ENCODE data around the gene KRTAP8-1. TPM values are rescaled to one million over a fixed set of nuclear protein-coding genes. Genes with fewer than 3 reads are reported as not detected.

The KRTAP8-1 gene
- polyA plus RNA-seq, 2 donors: not detected

DNA sequence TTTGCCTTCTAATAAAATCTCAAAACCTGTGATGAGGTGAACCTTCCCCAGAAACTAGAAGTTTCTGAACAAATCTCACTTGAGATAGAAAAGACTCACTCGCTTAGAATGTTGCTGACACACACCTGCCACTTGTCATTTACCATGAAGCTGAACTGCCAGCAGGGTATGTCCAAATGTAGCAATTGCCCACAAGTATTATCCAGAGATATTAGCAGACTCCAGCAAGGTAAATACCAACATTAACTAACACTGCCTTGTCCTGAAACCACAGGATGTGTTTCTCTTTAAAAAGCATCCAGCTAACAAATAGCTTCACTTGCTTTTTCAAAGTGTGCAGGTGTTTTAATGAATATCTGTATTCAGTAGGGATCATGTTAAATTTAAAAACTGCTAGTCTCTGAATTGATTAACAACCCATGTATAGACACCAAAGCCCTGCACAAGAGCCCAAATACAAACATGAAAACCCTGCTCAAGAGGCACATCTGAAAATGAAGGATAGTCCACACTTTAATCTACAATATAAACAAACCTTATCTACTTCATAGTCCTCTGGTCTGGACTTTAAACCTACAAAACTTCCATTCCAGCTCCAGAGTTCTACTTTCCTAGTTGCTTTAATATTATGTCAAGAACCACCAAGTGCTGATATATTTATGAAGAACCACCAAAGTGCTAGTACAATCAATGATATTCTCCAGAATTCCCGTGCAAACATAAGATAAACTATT lies 19.3 kb downstream of the KRTAP8-1 start:
- Histone ChIP-seq H3K4me3 (ENCODE audit: low read depth in 1 of 2, low read length in 2 of 2) (no peak overlapping the region), H3K27ac (ENCODE audit: low read depth in 2 of 2, low read length in 1 of 2) (no peak overlapping the region), H3K9me3 (ENCODE audit: control insufficient read depth in 2 of 2, insufficient read depth in 1 of 2, low read depth in 1 of 2, low read length in 1 of 2) (no peaks in the 10 kb centered on the region), H3K4me1 (ENCODE audit: control insufficient read depth in 2 of 2, insufficient read depth in 2 of 2, low read length in 1 of 2) (no peaks in the 10 kb centered on the region), H3K36me3 (ENCODE audit: control insufficient read depth in 2 of 2, insufficient read depth in 2 of 2, low read length in 1 of 2) (no peaks in the 10 kb centered on the region), H3K27me3 (ENCODE audit: control insufficient read depth in 1 of 2, insufficient read depth in 2 of 2, low read length in 2 of 2) (no peaks in the 10 kb centered on the region)
- WGBS, 2 donors: 46 to 62% methylated on average over 2 of the region's 2 CpGs

GRCh38 chr21:30779249-30779648 lies 33.8 kb downstream of the KRTAP8-1 start:
- Histone ChIP-seq H3K4me3 (ENCODE audit: low read depth in 1 of 2, low read length in 2 of 2) (no peak overlapping the region), H3K4me1 (ENCODE audit: control insufficient read depth in 2 of 2, insufficient read depth in 2 of 2, low read length in 1 of 2) (no peaks in the 10 kb centered on the region), H3K9me3 (ENCODE audit: control insufficient read depth in 2 of 2, insufficient read depth in 1 of 2, low read depth in 1 of 2, low read length in 1 of 2) (no peaks in the 10 kb centered on the region), H3K36me3 (ENCODE audit: control insufficient read depth in 2 of 2, insufficient read depth in 2 of 2, low read length in 1 of 2) (no peaks in the 10 kb centered on the region), H3K27me3 (ENCODE audit: control insufficient read depth in 1 of 2, insufficient read depth in 2 of 2, low read length in 2 of 2) (no peaks in the 10 kb centered on the region), H3K27ac (ENCODE audit: low read depth in 2 of 2, low read length in 1 of 2) (no peak overlapping the region)
- WGBS, 2 donors: 96% methylated on average over 1 of the region's 1 CpG

DNA sequence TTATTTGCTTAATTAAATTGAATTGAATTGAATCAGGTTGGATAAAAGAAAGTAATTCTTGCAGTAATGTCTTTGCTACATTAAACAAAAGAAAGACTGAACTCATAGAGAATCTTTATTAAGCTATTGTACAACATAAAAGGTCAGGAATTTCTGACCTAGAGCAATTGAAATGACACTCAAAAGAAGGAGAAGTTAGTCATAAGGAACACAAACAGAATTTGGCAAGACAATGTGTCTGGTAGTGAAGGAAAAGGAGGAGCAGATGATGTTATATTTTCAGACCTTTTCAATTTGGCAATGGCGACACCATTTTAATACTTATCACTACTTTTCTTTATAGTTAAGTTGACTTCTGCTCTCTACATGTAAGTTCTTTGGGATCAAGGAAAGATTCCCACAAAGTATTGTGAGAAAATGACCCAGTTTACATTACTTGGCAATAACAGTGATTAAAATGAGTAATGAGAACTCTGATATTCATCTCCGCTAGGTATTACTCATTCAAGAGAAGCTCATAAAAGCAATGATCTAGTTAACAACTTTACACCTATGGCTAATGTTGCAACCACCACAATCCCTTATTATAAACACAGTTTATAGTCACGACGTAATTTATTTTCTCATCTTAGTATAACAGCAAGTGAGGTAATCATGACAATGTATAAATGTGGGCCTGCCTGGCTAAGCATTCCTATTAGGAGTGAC lies 43.2 kb downstream of the KRTAP8-1 start:
- H3K9me3 ChIP-seq (ENCODE audit: control insufficient read depth in 2 of 2, insufficient read depth in 1 of 2, low read depth in 1 of 2, low read length in 1 of 2): peaks cover 0 to 2% of the 10 kb centered on the region in 2 donors
- no peak overlapping the region for H3K27ac ChIP-seq (ENCODE audit: low read depth in 2 of 2, low read length in 1 of 2)
- no peak overlapping the region for H3K4me3 ChIP-seq (ENCODE audit: low read depth in 1 of 2, low read length in 2 of 2)
- 82 to 86% methylated on average over 4 of the region's 4 CpGs for WGBS, 2 donors
- H3K4me1 ChIP-seq (ENCODE audit: control insufficient read depth in 2 of 2, insufficient read depth in 2 of 2, low read length in 1 of 2): no peaks in the 10 kb centered on the region
- H3K36me3 ChIP-seq (ENCODE audit: control insufficient read depth in 2 of 2, insufficient read depth in 2 of 2, low read length in 1 of 2): no peaks in the 10 kb centered on the region
- H3K27me3 ChIP-seq (ENCODE audit: control insufficient read depth in 1 of 2, insufficient read depth in 2 of 2, low read length in 2 of 2): no peaks in the 10 kb centered on the region

Other genes with a start within 250 kb of the KRTAP8-1 start
- gene KRTAP22-2, start 222.9 kb downstream of the KRTAP8-1 start, polyA plus RNA-seq: not detected
- not detected for gene KRTAP6-3, start 220.8 kb downstream of the KRTAP8-1 start, polyA plus RNA-seq
- gene KRTAP6-2, start 214.4 kb downstream of the KRTAP8-1 start, polyA plus RNA-seq: not detected
- gene KRTAP22-1, start 212.2 kb downstream of the KRTAP8-1 start, polyA plus RNA-seq: not detected
- not detected for gene KRTAP6-1, start 199.3 kb downstream of the KRTAP8-1 start, polyA plus RNA-seq
- not detected for gene KRTAP20-1, start 196.8 kb downstream of the KRTAP8-1 start, polyA plus RNA-seq
- not detected for gene KRTAP20-4, start 192.6 kb downstream of the KRTAP8-1 start, polyA plus RNA-seq
- not detected for gene KRTAP20-2, start 178.1 kb downstream of the KRTAP8-1 start, polyA plus RNA-seq
- gene KRTAP20-3, start 170.4 kb downstream of the KRTAP8-1 start, polyA plus RNA-seq: not detected
- not detected for gene KRTAP21-3, start 94.5 kb downstream of the KRTAP8-1 start, polyA plus RNA-seq
- gene KRTAP21-2, start 66.0 kb downstream of the KRTAP8-1 start, polyA plus RNA-seq: not detected
- gene KRTAP21-1, start 57.8 kb downstream of the KRTAP8-1 start, polyA plus RNA-seq: not detected
- not detected for gene KRTAP7-1, start 16.5 kb upstream of the KRTAP8-1 start, polyA plus RNA-seq
- gene KRTAP11-1, start 68.3 kb upstream of the KRTAP8-1 start, polyA plus RNA-seq: not detected
- not detected for gene KRTAP19-8, start 225.2 kb upstream of the KRTAP8-1 start, polyA plus RNA-seq

Measured in esophagus (tissue), 2 donors.